Measurements from ENCODE around the gene OR6N1. TPM values are rescaled to one million over a fixed set of nuclear protein-coding genes. Genes with fewer than 3 reads are reported as not detected.

Gene OR6N1
- total RNA-seq, 2 experiments from 2014 or later: not detected

DNA sequence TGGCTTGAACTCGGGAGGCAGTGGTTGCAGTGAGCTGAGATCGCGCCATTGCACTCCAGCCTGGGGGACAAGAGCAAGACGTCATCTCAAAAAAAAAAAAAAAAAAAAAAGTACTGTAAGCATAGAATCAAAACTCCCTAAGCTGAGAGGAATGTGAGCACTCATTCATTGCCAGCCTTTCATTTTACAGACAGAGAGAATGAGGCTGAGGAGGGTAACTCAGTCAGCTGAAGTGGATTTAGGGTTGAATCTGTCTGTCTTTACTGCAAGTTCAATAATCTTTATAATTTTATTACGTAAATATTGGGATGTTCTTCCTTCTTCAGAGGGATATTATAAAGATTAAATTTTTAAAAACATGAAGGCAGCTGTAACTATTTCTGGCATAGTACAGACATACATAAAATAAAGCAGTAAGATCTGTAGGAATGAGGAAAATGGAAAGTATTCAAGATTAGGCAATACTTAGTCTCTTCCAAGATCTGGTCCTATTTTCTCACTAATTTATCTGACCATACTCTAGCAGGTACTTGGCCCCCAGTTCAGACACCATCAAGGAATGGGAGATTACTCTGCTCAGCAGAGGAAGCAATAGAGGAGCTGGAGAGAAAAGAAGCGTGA lies 35.0 kb upstream of the OR6N1 start:
- ChIA-PET CTCF (interaction anchor here (1.1 kb wide), 1 partner anchor 20 kb away, joined by 3 read pairs; no protein-coding TSS in a partner anchor), POLR2A (no interaction called here)
- intact Hi-C loops (cut with micrococcal nuclease): no loop called here
- DNase-seq: no peak
- no peaks in the 10 kb centered on the region for H3K4me1 Mint-ChIP-seq (ENCODE audit: low read depth)
- H3K27ac Mint-ChIP-seq: no peak overlapping the region
- H3K9me3 Mint-ChIP-seq: no peaks in the 10 kb centered on the region
- peaks cover 8% of the 10 kb centered on the region for H3K27me3 Mint-ChIP-seq
- no peaks in the 10 kb centered on the region for H3K36me3 Mint-ChIP-seq
- no peak overlapping the region for H3K4me3 Mint-ChIP-seq

GRCh38 chr1:158803678-158804077 lies 31.7 kb upstream of the OR6N1 start:
- intact Hi-C loops (cut with micrococcal nuclease): no loop called here
- no peak for DNase-seq
- Mint-ChIP-seq H3K4me3 (no peak overlapping the region), H3K27me3 (peaks cover 10% of the 10 kb centered on the region), H3K27ac (no peak overlapping the region), H3K36me3 (no peaks in the 10 kb centered on the region), H3K4me1 (ENCODE audit: low read depth) (peaks cover 11% of the 10 kb centered on the region), H3K9me3 (no peaks in the 10 kb centered on the region)
- POLR2A ChIA-PET: no interaction called here
- CTCF ChIA-PET: no interaction called here

GRCh38 chr1:158801396-158801795 lies 29.4 kb upstream of the OR6N1 start:
- POLR2A ChIA-PET: no interaction called here
- peaks cover 11% of the 10 kb centered on the region for H3K27me3 Mint-ChIP-seq
- CTCF ChIA-PET: interaction anchor here (0.8 kb wide), 1 partner anchor 24 kb away, joined by 3 read pairs; no protein-coding TSS in a partner anchor
- intact Hi-C loops (cut with micrococcal nuclease): no loop called here
- no peaks in the 10 kb centered on the region for H3K9me3 Mint-ChIP-seq
- peaks cover 11% of the 10 kb centered on the region for H3K4me1 Mint-ChIP-seq (ENCODE audit: low read depth)
- H3K4me3 Mint-ChIP-seq: no peak overlapping the region
- H3K27ac Mint-ChIP-seq: no peak overlapping the region
- no peak for DNase-seq
- H3K36me3 Mint-ChIP-seq: no peaks in the 10 kb centered on the region

GRCh38 chr1:158800526-158800925 lies 28.5 kb upstream of the OR6N1 start:
- POLR2A ChIA-PET: no interaction called here
- no peak overlapping the region for H3K4me3 Mint-ChIP-seq
- intact Hi-C loops (cut with micrococcal nuclease): no loop called here
- no peak for DNase-seq
- no peaks in the 10 kb centered on the region for H3K36me3 Mint-ChIP-seq
- CTCF ChIA-PET: interaction anchor here (1.0 kb wide), 1 partner anchor 198 kb away, joined by 5 read pairs; no protein-coding TSS in a partner anchor
- H3K4me1 Mint-ChIP-seq (ENCODE audit: low read depth): peaks cover 11% of the 10 kb centered on the region
- H3K27me3 Mint-ChIP-seq: peaks cover 11% of the 10 kb centered on the region
- H3K9me3 Mint-ChIP-seq: no peaks in the 10 kb centered on the region
- no peak overlapping the region for H3K27ac Mint-ChIP-seq

GRCh38 chr1:158799689-158800088 lies 27.7 kb upstream of the OR6N1 start:
- H3K36me3 Mint-ChIP-seq: no peaks in the 10 kb centered on the region
- peaks cover 11% of the 10 kb centered on the region for H3K27me3 Mint-ChIP-seq
- peaks cover 11% of the 10 kb centered on the region for H3K4me1 Mint-ChIP-seq (ENCODE audit: low read depth)
- intact Hi-C loops (cut with micrococcal nuclease): loop anchor here (2.0 kb wide), 1 partner anchor 133 kb away; no protein-coding TSS in a partner anchor
- no peak overlapping the region for H3K27ac Mint-ChIP-seq
- no peak for DNase-seq
- H3K4me3 Mint-ChIP-seq: no peak overlapping the region
- POLR2A ChIA-PET: no interaction called here
- H3K9me3 Mint-ChIP-seq: no peaks in the 10 kb centered on the region
- CTCF ChIA-PET: no interaction called here

GRCh38 chr1:158798531-158798930 lies 26.5 kb upstream of the OR6N1 start:
- peaks cover 11% of the 10 kb centered on the region for H3K4me1 Mint-ChIP-seq (ENCODE audit: low read depth)
- H3K27me3 Mint-ChIP-seq: peaks cover 11% of the 10 kb centered on the region
- POLR2A ChIA-PET: no interaction called here
- CTCF ChIA-PET: no interaction called here
- no peak overlapping the region for H3K27ac Mint-ChIP-seq
- intact Hi-C loops (cut with micrococcal nuclease): loop anchor here (2.0 kb wide), 1 partner anchor 134 kb away; no protein-coding TSS in a partner anchor
- no peaks in the 10 kb centered on the region for H3K9me3 Mint-ChIP-seq
- H3K36me3 Mint-ChIP-seq: no peaks in the 10 kb centered on the region
- no peak overlapping the region for H3K4me3 Mint-ChIP-seq
- no peak for DNase-seq

DNA sequence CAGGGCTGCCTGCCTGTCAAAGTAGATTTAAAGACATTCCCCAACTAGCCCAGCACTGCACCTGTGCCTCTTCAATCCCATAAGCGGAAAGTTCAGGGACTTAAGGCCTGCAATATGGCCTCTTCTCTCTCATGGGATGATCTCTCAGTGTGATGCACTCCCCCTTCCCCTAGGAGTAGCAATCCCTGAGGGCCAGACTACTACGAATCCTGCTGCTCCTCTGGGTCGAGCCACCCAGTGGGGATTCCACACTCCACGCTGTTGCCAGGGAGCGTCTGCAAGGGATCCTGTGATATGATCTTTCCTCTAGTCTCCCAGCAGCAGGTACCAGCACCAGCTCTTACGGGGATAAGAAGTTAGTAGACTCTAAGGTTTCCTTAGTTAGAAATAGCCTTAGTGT lies 22.3 kb upstream of the OR6N1 start:
- peaks cover 1% of the 10 kb centered on the region for H3K27me3 Mint-ChIP-seq
- H3K4me1 Mint-ChIP-seq (ENCODE audit: low read depth): peaks cover under 1% of the 10 kb centered on the region
- intact Hi-C loops (cut with micrococcal nuclease): loop anchor here (5.0 kb wide), 1 partner anchor 278 kb away; no protein-coding TSS in a partner anchor

DNA sequence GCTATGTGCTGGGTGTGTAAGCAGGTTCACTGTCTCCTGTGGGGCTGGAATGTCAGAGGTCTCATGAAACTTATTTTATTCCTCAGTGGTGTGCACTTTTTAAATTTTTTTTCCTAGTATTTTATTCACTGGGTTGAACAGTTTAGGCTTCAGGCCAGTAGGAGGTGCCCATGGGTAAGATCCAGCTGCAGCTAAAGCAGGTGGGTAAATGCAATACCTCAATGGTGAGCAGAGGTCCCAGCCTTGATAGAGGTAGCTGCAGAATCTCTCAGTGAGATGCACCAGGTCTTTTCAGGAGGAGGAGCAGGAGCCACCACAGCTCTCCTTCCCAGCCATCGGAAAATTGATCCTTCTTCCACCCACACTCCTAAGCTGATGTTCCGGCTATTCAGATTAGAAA lies 21.6 kb upstream of the OR6N1 start:
- peak; percentile 56 for DNase-seq
- no peaks in the 10 kb centered on the region for H3K4me1 Mint-ChIP-seq (ENCODE audit: low read depth)
- H3K36me3 Mint-ChIP-seq: no peaks in the 10 kb centered on the region
- H3K27ac Mint-ChIP-seq: no peak overlapping the region
- peaks cover under 1% of the 10 kb centered on the region for H3K27me3 Mint-ChIP-seq
- H3K9me3 Mint-ChIP-seq: no peaks in the 10 kb centered on the region
- CTCF ChIA-PET: interaction anchor here (0.6 to 4.7 kb wide), 11 partner anchors 170 to 278 kb away, joined by 3 to 46 read pairs (median 5); partner anchors contain the start of gene IFI16
- no peak overlapping the region for H3K4me3 Mint-ChIP-seq
- intact Hi-C loops (cut with micrococcal nuclease): loop anchor here (1.0 to 5.0 kb wide), 3 partner anchors 179 to 279 kb away; no protein-coding TSS in a partner anchor
- POLR2A ChIA-PET: no interaction called here

More for the DNA sequence above, 22.3 kb upstream of the OR6N1 start:
- no peaks in the 10 kb centered on the region for H3K9me3 Mint-ChIP-seq
- no peak overlapping the region for H3K27ac Mint-ChIP-seq
- CTCF ChIA-PET: interaction anchor here (0.6 to 4.7 kb wide), 10 partner anchors 169 to 277 kb away, joined by 3 to 46 read pairs (median 5); partner anchors contain the start of gene IFI16
- H3K36me3 Mint-ChIP-seq: no peaks in the 10 kb centered on the region
- no peak overlapping the region for H3K4me3 Mint-ChIP-seq
- POLR2A ChIA-PET: no interaction called here
- no peak for DNase-seq

DNA sequence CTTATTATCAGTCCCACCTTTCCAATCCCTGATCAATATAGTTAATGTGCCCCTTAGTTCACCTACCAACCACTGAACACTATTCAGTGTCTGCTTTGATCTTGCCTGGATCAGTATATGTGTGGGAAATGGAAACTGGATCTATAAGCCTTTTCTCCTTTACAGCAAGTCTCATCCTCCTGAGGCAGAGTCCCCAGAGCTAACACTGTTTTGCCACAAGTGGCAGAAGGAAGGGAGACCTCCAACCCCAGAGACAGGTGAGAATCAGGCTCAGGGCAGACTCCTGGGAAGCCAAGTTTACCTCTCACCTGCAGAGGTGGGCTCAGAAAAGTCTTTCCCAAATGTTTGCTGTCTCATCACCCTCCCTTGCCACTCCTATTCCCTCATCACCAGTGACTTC lies 9.1 kb upstream of the OR6N1 start, which contains the start of gene OR6N2:
Gene OR6N2, minus strand, starts transcription at position 101 of the 400 bp plus-strand sequence. CDS start 3,569 bp downstream, outside the sequence.
- no peak within 1 kb of the TSS for H3K4me3 Mint-ChIP-seq
- POLR2A ChIA-PET: no interaction called here
- no peaks in the 10 kb centered on the region for H3K27me3 Mint-ChIP-seq
- CTCF ChIA-PET: interaction anchor here (1.8 kb wide), 1 partner anchor 217 kb away, joined by 4 read pairs; no protein-coding TSS in a partner anchor
- intact Hi-C loops (cut with micrococcal nuclease): no loop called here
- H3K9me3 Mint-ChIP-seq: no peaks in the 10 kb centered on the region
- DNase-seq: no peak
- H3K36me3 Mint-ChIP-seq: no peaks in the 10 kb centered on the region
- H3K27ac Mint-ChIP-seq: no peak within 1 kb of the TSS
- no peaks in the 10 kb centered on the region for H3K4me1 Mint-ChIP-seq (ENCODE audit: low read depth)

DNA sequence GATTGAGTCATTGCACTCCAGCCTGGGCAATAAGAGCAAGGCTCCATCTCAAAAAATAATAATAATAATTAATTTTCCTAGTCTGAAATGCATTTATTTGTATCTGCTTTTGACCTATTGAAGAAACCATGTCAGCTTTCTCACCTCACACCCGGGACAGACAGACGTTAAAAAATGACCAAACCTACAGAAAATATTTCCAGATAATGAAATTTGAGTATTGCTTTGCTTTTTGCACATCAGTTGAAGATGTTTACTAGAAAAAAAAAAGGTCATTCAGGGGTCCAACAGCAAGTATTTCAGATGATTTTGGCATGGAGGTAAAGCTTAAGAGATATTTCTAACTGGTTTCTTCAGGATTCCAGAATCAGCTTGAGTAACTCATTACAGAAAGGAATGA lies 17.6 kb downstream of the OR6N1 start, which contains the start of gene OR6K6:
Gene OR6K6, plus strand, starts transcription at position 301 of the 400 bp plus-strand sequence. CDS start 168 bp downstream, outside the sequence.
- intact Hi-C loops (cut with micrococcal nuclease): no loop called here
- Mint-ChIP-seq H3K27ac (no peak within 1 kb of the TSS), H3K4me1 (ENCODE audit: low read depth) (no peaks in the 10 kb centered on the region), H3K27me3 (peaks cover 2% of the 10 kb centered on the region), H3K4me3 (no peak within 1 kb of the TSS), H3K36me3 (no peaks in the 10 kb centered on the region), H3K9me3 (peaks cover 2% of the 10 kb centered on the region)
- no peak for DNase-seq
- CTCF ChIA-PET: no interaction called here
- POLR2A ChIA-PET: no interaction called here

DNA sequence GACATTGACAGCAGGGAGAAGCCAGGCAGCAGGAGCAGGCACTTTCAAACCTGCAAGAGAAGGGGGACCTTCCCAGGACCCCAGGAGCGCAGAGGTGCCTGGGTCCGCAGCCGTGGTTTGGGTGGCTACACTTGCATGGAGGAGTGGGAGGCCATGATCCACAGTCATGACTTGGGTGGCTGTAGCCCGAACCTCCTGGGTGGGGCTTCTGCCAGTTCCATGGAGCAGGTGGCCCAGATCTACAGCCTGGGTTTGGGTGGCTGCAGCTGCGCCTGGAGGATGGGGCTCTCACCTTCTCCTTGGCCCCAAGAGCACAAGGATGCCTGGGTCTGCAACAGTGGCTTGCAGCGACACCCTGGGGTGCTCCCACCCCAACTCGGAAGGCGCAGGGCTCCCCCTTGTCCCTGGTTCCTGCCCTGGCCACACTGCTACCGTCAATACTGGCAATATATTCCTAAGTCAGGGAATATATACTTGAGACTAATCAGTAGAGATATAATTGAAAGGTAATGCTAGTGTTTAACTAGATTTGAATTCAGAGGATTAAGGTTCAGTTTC lies 19.8 kb downstream of the OR6N1 start:
- Mint-ChIP-seq H3K27me3 (peaks cover 2% of the 10 kb centered on the region), H3K4me3 (no peak overlapping the region), H3K4me1 (ENCODE audit: low read depth) (no peaks in the 10 kb centered on the region), H3K27ac (no peak overlapping the region), H3K9me3 (peaks cover 2% of the 10 kb centered on the region), H3K36me3 (no peaks in the 10 kb centered on the region)
- no peak for DNase-seq
- intact Hi-C loops (cut with micrococcal nuclease): no loop called here
- ChIA-PET POLR2A (no interaction called here), CTCF (no interaction called here)

GRCh38 chr1:158735848-158736247 lies 36.1 kb downstream of the OR6N1 start:
- H3K36me3 Mint-ChIP-seq: no peaks in the 10 kb centered on the region
- no peak for DNase-seq
- H3K27me3 Mint-ChIP-seq: peaks cover 11% of the 10 kb centered on the region
- H3K9me3 Mint-ChIP-seq: no peaks in the 10 kb centered on the region
- ChIA-PET POLR2A (no interaction called here), CTCF (interaction anchor here (0.6 kb wide), 1 partner anchor 258 kb away, joined by 5 read pairs; no protein-coding TSS in a partner anchor)
- no peak overlapping the region for H3K4me3 Mint-ChIP-seq
- intact Hi-C loops (cut with micrococcal nuclease): no loop called here
- H3K27ac Mint-ChIP-seq: no peak overlapping the region
- H3K4me1 Mint-ChIP-seq (ENCODE audit: low read depth): no peaks in the 10 kb centered on the region

Measured in activated CD4-positive, alpha-beta memory T cell treated with anti-CD3 and anti-CD28 coated beads for 36 hours (primary cell).